ENCODE data around the gene GRK1.
A peak's percentile ranks its signal among the peaks of the same experiment; 100 is the strongest.

GRK1 gene

GRCh38 chr13:113665597-113666328 is 1.3 kb upstream of the GRK1 start:
- Histone ChIP-seq H3K4me1 (no peaks in the 10 kb centered on the region), H3K27me3 (no peaks in the 10 kb centered on the region), H3K36me3 (no peaks in the 10 kb centered on the region), H3K9me3 (no peaks in the 10 kb centered on the region), H3K4me3 (ENCODE audit: low read depth, low read length) (no peak overlapping the region)
- peak; percentile 3 for DNase-seq
- TF ChIP-seq CTCF (IDR thresholded peaks at IDR 0.05; ENCODE audit: low read depth, low read length), result no peak

GRCh38 chr13:113666329-113666670 is 719 bp upstream of the GRK1 start:
- peak; percentile 5 for DNase-seq
- Histone ChIP-seq H3K9me3 (no peaks in the 10 kb centered on the region), H3K4me1 (no peaks in the 10 kb centered on the region), H3K36me3 (no peaks in the 10 kb centered on the region), H3K27me3 (no peaks in the 10 kb centered on the region), H3K4me3 (ENCODE audit: low read depth, low read length) (no peak overlapping the region)
- TF ChIP-seq CTCF (IDR thresholded peaks at IDR 0.05; ENCODE audit: low read depth, low read length), result no peak

GRCh38 chr13:113667771-113668490 is 912 bp downstream of the GRK1 start:
- H3K36me3 ChIP-seq, result no peaks in the 10 kb centered on the region
- H3K4me1 ChIP-seq, result no peaks in the 10 kb centered on the region
- peak; percentile 4 for DNase-seq
- H3K27me3 ChIP-seq, result no peaks in the 10 kb centered on the region
- TF ChIP-seq CTCF (IDR thresholded peaks at IDR 0.05; ENCODE audit: low read depth, low read length), result no peak
- no peak overlapping the region for H3K4me3 ChIP-seq (ENCODE audit: low read depth, low read length)
- H3K9me3 ChIP-seq, result peaks cover 3% of the 10 kb centered on the region; the same call in 1 of the 2 replicates

GRCh38 chr13:113668491-113668971 is 1.5 kb downstream of the GRK1 start:
- no peak for TF ChIP-seq CTCF (IDR thresholded peaks at IDR 0.05; ENCODE audit: low read depth, low read length)
- no peaks in the 10 kb centered on the region for H3K27me3 ChIP-seq

GRCh38 chr13:113669231-113669754 is 2.3 kb downstream of the GRK1 start:
- no peaks in the 10 kb centered on the region for H3K36me3 ChIP-seq
- no peak for TF ChIP-seq CTCF (IDR thresholded peaks at IDR 0.05; ENCODE audit: low read depth, low read length)
- H3K27me3 ChIP-seq, result no peaks in the 10 kb centered on the region
- H3K4me3 ChIP-seq (ENCODE audit: low read depth, low read length), result no peak overlapping the region
- peaks cover 3% of the 10 kb centered on the region; the same call in 1 of the 2 replicates for H3K9me3 ChIP-seq
- peak; percentile 3 for DNase-seq
- H3K4me1 ChIP-seq, result no peaks in the 10 kb centered on the region

More at GRCh38 chr13:113668491-113668971, 1.5 kb downstream of the GRK1 start:
- Histone ChIP-seq H3K36me3 (no peaks in the 10 kb centered on the region), H3K9me3 (peaks cover 3% of the 10 kb centered on the region; the same call in 1 of the 2 replicates), H3K4me3 (ENCODE audit: low read depth, low read length) (no peak overlapping the region), H3K4me1 (no peaks in the 10 kb centered on the region)
- DNase-seq, result no peak
